Activated CD8-positive, alpha-beta memory T cell treated with anti-CD3 and anti-CD28 coated beads, Interleukin-2, amount 50 U/mL, for 24 hours (primary cell): ENCODE measurements around the gene EFHC1.

Source experiments
- DNase-seq: peaks from one replicate; pipeline ENCODE4 v3.0.0-alpha.2; 2020; ENCODE audit errors: extremely low read depth

The EFHC1 gene

GRCh38 chr6:52502306-52503029, 82.3 kb downstream of the EFHC1 start:
- DNase-seq = no peak

GRCh38 chr6:52503323-52503747, 83.2 kb downstream of the EFHC1 start:
- no peak for DNase-seq

- no peak for DNase-seq
Observed at GRCh38 chr6:52503851-52504781, 84.0 kb downstream of the EFHC1 start.

GRCh38 chr6:52504782-52505136, 84.6 kb downstream of the EFHC1 start:
- DNase-seq = no peak

- no peak for DNase-seq
Observed at GRCh38 chr6:52505726-52506409, 85.7 kb downstream of the EFHC1 start.

- no peak for DNase-seq
Observed at GRCh38 chr6:52506476-52506875, 86.3 kb downstream of the EFHC1 start.

- DNase-seq = no peak
Observed at GRCh38 chr6:52507557-52508260, 87.6 kb downstream of the EFHC1 start.

- no peak for DNase-seq
Observed at GRCh38 chr6:52508261-52508739, 88.2 kb downstream of the EFHC1 start.

GRCh38 chr6:52509281-52510212, 89.4 kb downstream of the EFHC1 start:
- no peak for DNase-seq

GRCh38 chr6:52510213-52510562, 90.0 kb downstream of the EFHC1 start:
- no peak for DNase-seq

GRCh38 chr6:52511163-52511562, 91.0 kb downstream of the EFHC1 start:
- DNase-seq = no peak

GRCh38 chr6:52511572-52512151, 91.5 kb downstream of the EFHC1 start:
- DNase-seq = no peak

- DNase-seq = no peak
Observed at GRCh38 chr6:52512199-52512598, 92.1 kb downstream of the EFHC1 start.

GRCh38 chr6:52513464-52513863, 93.3 kb downstream of the EFHC1 start:
- no peak for DNase-seq

GRCh38 chr6:52513896-52514295, 93.8 kb downstream of the EFHC1 start:
- DNase-seq = no peak

GRCh38 chr6:52514514-52514913, 94.4 kb downstream of the EFHC1 start:
- no peak for DNase-seq

- no peak for DNase-seq
Observed at GRCh38 chr6:52515219-52515960, 95.2 kb downstream of the EFHC1 start.

- DNase-seq = no peak
Observed at GRCh38 chr6:52516269-52516668, 96.1 kb downstream of the EFHC1 start.

GRCh38 chr6:52516943-52517342, 96.8 kb downstream of the EFHC1 start:
- no peak for DNase-seq
